Measurements from ENCODE around the gene GPC6. TPM values are rescaled to one million over a fixed set of nuclear protein-coding genes. Genes with fewer than 3 reads are reported as not detected.

The GPC6 gene
- total and polyA plus RNA-seq, 2 experiments from 2014 or later = 14.4 to 43.3 TPM

- no peaks in the 10 kb centered on the region for H3K9me3 ChIP-seq (ENCODE audit: low read depth)
- no peak for TF ChIP-seq CTCF (IDR thresholded peaks at IDR 0.05; ENCODE audit: low read depth, low read length)
- H3K27me3 ChIP-seq = no peaks in the 10 kb centered on the region
- H3K36me3 ChIP-seq = no peaks in the 10 kb centered on the region
- H3K27ac ChIP-seq = no peak overlapping the region
- DNase-seq (ENCODE audit: low read depth in 1 of 2, low spot score in 1 of 2) = no peak
- no peak overlapping the region for H3K4me3 ChIP-seq
- H3K4me1 ChIP-seq (ENCODE audit: low read depth) = peaks cover 7% of the 10 kb centered on the region
These were observed 111.4 kb downstream of the GPC6 start for GRCh38 chr13:93338030-93338429.

GRCh38 chr13:93338906-93339305 lies 112.3 kb downstream of the GPC6 start:
- TF ChIP-seq CTCF (IDR thresholded peaks at IDR 0.05; ENCODE audit: low read depth, low read length) = no peak
- peak in 1 of 2 donors; percentile 36 for DNase-seq (ENCODE audit: low read depth in 1 of 2, low spot score in 1 of 2)

GRCh38 chr13:93339550-93339949 lies 112.9 kb downstream of the GPC6 start:
- Histone ChIP-seq H3K4me1 (ENCODE audit: low read depth) (peaks cover 7% of the 10 kb centered on the region), H3K27ac (no peak overlapping the region), H3K27me3 (no peaks in the 10 kb centered on the region), H3K9me3 (ENCODE audit: low read depth) (no peaks in the 10 kb centered on the region), H3K4me3 (no peak overlapping the region), H3K36me3 (no peaks in the 10 kb centered on the region)
- TF ChIP-seq CTCF (IDR thresholded peaks at IDR 0.05; ENCODE audit: low read depth, low read length) = no peak
- DNase-seq (ENCODE audit: low read depth in 1 of 2, low spot score in 1 of 2) = no peak

More at GRCh38 chr13:93338906-93339305, 112.3 kb downstream of the GPC6 start:
- H3K9me3 ChIP-seq (ENCODE audit: low read depth) = no peaks in the 10 kb centered on the region
- H3K4me3 ChIP-seq = no peak overlapping the region
- peaks cover 7% of the 10 kb centered on the region for H3K4me1 ChIP-seq (ENCODE audit: low read depth)
- no peak overlapping the region for H3K27ac ChIP-seq
- H3K36me3 ChIP-seq = no peaks in the 10 kb centered on the region
- no peaks in the 10 kb centered on the region for H3K27me3 ChIP-seq

- no peak for DNase-seq (ENCODE audit: low read depth in 1 of 2, low spot score in 1 of 2)
- no peaks in the 10 kb centered on the region for H3K27me3 ChIP-seq
These were observed 114.9 kb downstream of the GPC6 start for GRCh38 chr13:93341517-93341916.

GRCh38 chr13:93343097-93343496 lies 116.5 kb downstream of the GPC6 start:
- H3K27ac ChIP-seq = no peak overlapping the region
- no peak for TF ChIP-seq CTCF (IDR thresholded peaks at IDR 0.05; ENCODE audit: low read depth, low read length)
- H3K4me1 ChIP-seq (ENCODE audit: low read depth) = peaks cover 7% of the 10 kb centered on the region
- H3K9me3 ChIP-seq (ENCODE audit: low read depth) = no peaks in the 10 kb centered on the region
- H3K27me3 ChIP-seq = no peaks in the 10 kb centered on the region
- DNase-seq (ENCODE audit: low read depth in 1 of 2, low spot score in 1 of 2) = no peak
- no peaks in the 10 kb centered on the region for H3K36me3 ChIP-seq
- no peak overlapping the region for H3K4me3 ChIP-seq

More at GRCh38 chr13:93341517-93341916, 114.9 kb downstream of the GPC6 start:
- no peak overlapping the region for H3K4me3 ChIP-seq
- no peak for TF ChIP-seq CTCF (IDR thresholded peaks at IDR 0.05; ENCODE audit: low read depth, low read length)
- no peak overlapping the region for H3K27ac ChIP-seq
- H3K36me3 ChIP-seq = no peaks in the 10 kb centered on the region
- no peaks in the 10 kb centered on the region for H3K9me3 ChIP-seq (ENCODE audit: low read depth)
- H3K4me1 ChIP-seq (ENCODE audit: low read depth) = peaks cover 7% of the 10 kb centered on the region
